KOPT-K1 (cell line): ENCODE data around the gene ZNF429.
"Not testable (repeated sequence)": the region's sequence is repeated elsewhere in the genome, so short reads cannot be mapped to it uniquely, and the experiment has no call there.

ENCODE experiments used
- H3K27ac ChIP-seq: fragments of 200-600 bp; sonication (generic); 2 replicates; pipeline ENCODE4 v1.5.1; 2016; ENCODE audit warnings: antibody characterized with exemption, mild to moderate bottlenecking, low read depth, low read length; ENCODE audit not compliant: poor library complexity, severe bottlenecking
- H3K36me3 ChIP-seq: fragments of 200-600 bp; sonication (generic); 2 replicates; pipeline ENCODE4 v1.5.1; 2017; ENCODE audit warnings: antibody characterized with exemption, mild to moderate bottlenecking, low read length, moderate library complexity; ENCODE audit not compliant: insufficient read depth
- H3K9me3 ChIP-seq: fragments of 200-600 bp; sonication (generic); 2 replicates; pipeline ENCODE4 v1.5.1; 2017; ENCODE audit warnings: antibody characterized with exemption, low read length, mild to moderate bottlenecking; ENCODE audit not compliant: insufficient read depth, poor library complexity, severe bottlenecking

ZNF429 gene

GRCh38 chr19:21505459-21506451 lies at the start of gene ZNF429:
ZNF429 (plus strand) TSS chr19:21505602; CDS start chr19:21505772, 170 bp downstream.
- H3K9me3 ChIP-seq, result peaks cover 40% of the 10 kb centered on the region
- H3K27ac ChIP-seq, result peak within 1 kb of the TSS; percentile 90
- peaks cover 34% of the 10 kb centered on the region for H3K36me3 ChIP-seq

DNA sequence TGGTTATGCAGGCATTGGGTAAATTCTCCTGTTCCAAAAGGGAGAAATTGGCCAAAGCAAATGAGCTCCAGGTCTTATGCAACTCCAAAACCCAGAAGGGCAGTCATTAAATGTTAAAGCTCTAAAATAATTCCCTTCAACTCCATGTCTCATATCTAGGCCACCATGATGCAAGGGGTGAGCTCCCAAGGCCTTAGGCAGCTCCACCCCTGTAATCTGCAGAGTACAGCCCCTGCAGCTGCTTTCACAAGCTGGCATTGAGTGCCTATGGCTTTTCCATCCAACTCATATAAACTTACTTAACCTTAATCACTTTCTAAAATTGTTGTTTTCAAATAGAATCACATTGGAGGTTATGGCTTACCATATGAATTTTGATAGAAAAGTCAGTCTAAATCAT lies 44.7 kb upstream of the ZNF429 start:
- H3K36me3 ChIP-seq, result peaks cover 51% of the 10 kb centered on the region
- no peak overlapping the region for H3K27ac ChIP-seq
- H3K9me3 ChIP-seq, result peaks cover 68% of the 10 kb centered on the region

DNA sequence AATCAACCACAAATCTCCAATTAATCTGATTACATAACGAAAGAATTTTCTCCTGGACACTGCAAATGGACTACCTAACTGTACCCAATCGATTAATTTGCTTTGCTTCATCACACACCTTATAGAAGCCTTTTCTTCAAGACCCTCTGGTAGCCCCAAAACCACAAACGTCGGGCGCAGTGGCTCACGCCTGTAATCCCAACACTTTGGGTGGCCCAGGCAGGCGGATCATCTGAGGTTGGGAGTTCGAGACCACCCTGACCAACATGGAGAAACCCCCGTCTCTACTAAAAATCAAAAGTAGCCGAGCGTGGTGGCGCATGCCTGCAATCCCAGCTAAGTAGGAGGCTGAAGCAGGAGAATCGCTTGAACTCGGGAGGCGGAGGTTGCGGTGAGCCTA lies 42.9 kb upstream of the ZNF429 start:
- peaks cover 49% of the 10 kb centered on the region for H3K9me3 ChIP-seq

GRCh38 chr19:21463449-21464105 lies 41.8 kb upstream of the ZNF429 start:
- H3K36me3 ChIP-seq, result peaks cover 25% of the 10 kb centered on the region
- peaks cover 40% of the 10 kb centered on the region for H3K9me3 ChIP-seq
- H3K27ac ChIP-seq, result peak overlapping the region; percentile 77

More for the DNA sequence above, 42.9 kb upstream of the ZNF429 start:
- peaks cover 34% of the 10 kb centered on the region for H3K36me3 ChIP-seq
- no peak overlapping the region for H3K27ac ChIP-seq

GRCh38 chr19:21466627-21467026 lies 38.8 kb upstream of the ZNF429 start:
- Histone ChIP-seq H3K27ac (no peak overlapping the region), H3K36me3 (peaks cover 10% of the 10 kb centered on the region), H3K9me3 (peaks cover 12% of the 10 kb centered on the region)

- H3K9me3 ChIP-seq, result peaks cover 2% of the 10 kb centered on the region
- H3K27ac ChIP-seq, result no peak overlapping the region
- H3K36me3 ChIP-seq, result no peaks in the 10 kb centered on the region
Observed at GRCh38 chr19:21468791-21469190, 36.6 kb upstream of the ZNF429 start.

- Histone ChIP-seq H3K9me3 (peaks cover 14% of the 10 kb centered on the region), H3K36me3 (no peaks in the 10 kb centered on the region), H3K27ac (no peak overlapping the region)
Observed at GRCh38 chr19:21472507-21472906, 32.9 kb upstream of the ZNF429 start.

GRCh38 chr19:21474671-21475181 lies 30.7 kb upstream of the ZNF429 start:
- Histone ChIP-seq H3K9me3 (peaks cover 14% of the 10 kb centered on the region), H3K27ac (peak overlapping the region; percentile 80), H3K36me3 (no peaks in the 10 kb centered on the region)

GRCh38 chr19:21482361-21482760 lies 23.0 kb upstream of the ZNF429 start:
- not testable (repeated sequence) for H3K36me3 ChIP-seq, H3K27ac ChIP-seq
- H3K9me3 ChIP-seq, result peaks cover 36% of the 10 kb centered on the region

DNA sequence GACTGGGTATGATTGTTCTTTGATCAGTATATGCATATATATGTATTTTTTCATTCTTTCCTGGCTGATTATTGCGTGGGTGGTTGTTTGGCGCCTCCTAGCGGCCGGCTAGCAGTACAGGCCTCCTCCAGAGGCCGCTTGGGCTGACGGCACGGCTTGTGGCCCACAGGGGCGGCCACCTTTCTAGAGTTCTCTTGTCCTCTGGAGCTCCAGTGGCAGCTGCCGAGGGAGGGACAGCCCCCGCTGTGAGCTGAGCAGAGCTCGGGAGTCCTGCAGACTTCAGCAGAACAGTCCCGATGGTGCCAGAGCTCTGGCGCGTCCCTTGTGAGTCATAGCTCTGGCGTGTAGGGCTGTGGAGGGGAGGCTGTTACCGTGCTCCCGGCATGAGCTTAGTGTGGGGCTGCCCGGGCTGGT lies 22.5 kb upstream of the ZNF429 start:
- H3K36me3 ChIP-seq, result no peaks in the 10 kb centered on the region; the same call in 1 of the 2 replicates
- H3K9me3 ChIP-seq, result peaks cover 41% of the 10 kb centered on the region
- H3K27ac ChIP-seq, result no peak overlapping the region

DNA sequence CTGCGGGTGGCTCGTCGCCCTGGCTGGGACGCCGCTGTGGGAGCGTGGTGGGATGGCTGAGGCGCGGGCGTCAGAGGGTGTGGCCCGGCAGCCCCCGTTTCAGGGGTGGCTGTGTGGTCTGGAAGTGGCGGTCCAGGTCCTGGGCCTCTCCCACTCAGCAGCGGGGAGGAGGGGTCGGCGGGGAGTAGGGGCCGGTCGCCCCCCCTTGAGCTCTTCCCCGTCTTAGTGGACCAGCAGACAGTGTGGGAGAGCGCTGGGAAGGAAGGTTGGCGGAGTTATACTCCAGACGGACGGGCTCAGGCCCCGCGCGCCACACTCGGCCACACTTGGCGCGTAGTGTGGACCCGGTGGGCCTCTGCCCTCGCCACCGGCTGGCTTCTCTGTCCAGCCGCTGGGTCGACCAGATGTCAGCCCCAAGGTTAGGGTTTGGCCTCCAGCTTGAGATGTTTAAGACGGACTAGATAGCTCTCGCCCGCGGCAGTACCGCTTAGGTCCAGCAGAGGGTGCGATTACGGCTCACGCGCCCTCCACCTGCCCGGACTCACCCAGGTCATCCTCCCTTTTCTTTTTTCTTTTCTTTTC lies 21.7 kb upstream of the ZNF429 start:
- Histone ChIP-seq H3K27ac (no peak overlapping the region), H3K9me3 (peaks cover 49% of the 10 kb centered on the region), H3K36me3 (no peaks in the 10 kb centered on the region; the same call in 1 of the 2 replicates)

- Histone ChIP-seq H3K27ac (no peak overlapping the region), H3K9me3 (peaks cover 56% of the 10 kb centered on the region), H3K36me3 (no peaks in the 10 kb centered on the region; the same call in 1 of the 2 replicates)
Observed at GRCh38 chr19:21484631-21485030, 20.8 kb upstream of the ZNF429 start.

GRCh38 chr19:21485926-21486325 lies 19.5 kb upstream of the ZNF429 start:
- Histone ChIP-seq H3K36me3 (peaks cover 7% of the 10 kb centered on the region; the same call in 1 of the 2 replicates), H3K9me3 (peaks cover 67% of the 10 kb centered on the region), H3K27ac (no peak overlapping the region)

DNA sequence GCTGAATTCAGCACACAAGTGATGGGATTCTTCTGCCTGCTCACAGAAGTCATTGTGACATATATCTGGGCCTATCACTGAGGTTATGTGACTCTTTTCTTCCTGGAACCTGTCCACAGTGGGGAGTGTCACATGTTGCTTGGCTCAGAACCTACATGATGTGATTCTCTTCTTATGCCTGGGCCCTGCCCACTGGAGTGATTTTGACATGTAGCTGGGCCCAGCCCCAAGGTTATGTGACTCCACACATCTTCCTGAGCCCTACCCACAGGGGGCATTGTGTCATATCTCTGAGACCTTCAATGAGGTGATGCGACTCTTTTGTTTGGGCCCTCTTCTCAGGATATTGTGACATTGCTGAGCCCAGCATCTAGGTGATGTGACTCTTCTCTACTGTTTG lies 17.4 kb upstream of the ZNF429 start:
- no peak overlapping the region for H3K27ac ChIP-seq
- peaks cover 7% of the 10 kb centered on the region; the same call in 1 of the 2 replicates for H3K36me3 ChIP-seq
- H3K9me3 ChIP-seq, result peaks cover 52% of the 10 kb centered on the region

- no peak overlapping the region for H3K27ac ChIP-seq
- peaks cover 35% of the 10 kb centered on the region for H3K9me3 ChIP-seq
- H3K36me3 ChIP-seq, result peaks cover 13% of the 10 kb centered on the region
Observed at GRCh38 chr19:21491146-21491545, 14.3 kb upstream of the ZNF429 start.
